ENCODE measurements around the gene RNF149.
A peak's percentile ranks its signal among the peaks of the same experiment; 100 is the strongest.
"Not testable (repeated sequence)": the region's sequence is repeated elsewhere in the genome, so short reads cannot be mapped to it uniquely, and the experiment has no call there.

Gene RNF149

GRCh38 chr2:101253013-101253702 is 55.3 kb downstream of the RNF149 start:
- peak; percentile 26 for DNase-seq

DNA sequence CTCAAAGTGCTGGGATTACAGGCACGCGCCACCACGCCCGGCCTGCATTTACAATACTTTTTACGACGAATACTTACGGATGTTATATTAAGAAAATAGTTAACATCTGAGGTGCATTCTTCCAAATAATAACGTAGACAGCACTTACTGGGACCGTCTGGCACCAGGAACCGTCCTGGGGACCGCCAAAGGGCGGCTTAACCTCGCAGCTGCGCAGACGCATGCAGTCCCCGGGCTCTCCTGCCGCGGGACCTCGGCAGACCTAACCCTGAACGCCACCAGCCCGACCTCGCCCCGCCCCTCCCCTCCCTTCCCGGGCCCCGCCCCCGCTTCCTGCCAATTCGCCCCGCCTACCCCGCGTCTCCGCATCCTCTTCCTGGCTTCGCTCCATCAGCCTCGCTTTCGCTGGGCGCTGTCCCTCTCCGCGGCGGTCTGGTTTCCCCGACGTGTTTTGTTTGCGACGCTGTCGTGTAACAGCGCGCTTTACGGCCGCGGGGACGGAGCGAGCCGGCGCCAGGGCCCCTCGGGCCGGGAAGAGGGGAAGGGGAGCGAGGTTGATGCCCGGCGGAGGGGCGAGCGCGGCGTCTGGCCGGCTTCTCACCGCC is 56.0 kb downstream of the RNF149 start, which contains the start of gene CNOT11:
TSS of gene CNOT11 (plus strand) at position 479 of the 605 bp plus-strand sequence. CDS start at position 558, 79 bp downstream.
- peak; percentile 93 for DNase-seq

- peak; percentile 12 for DNase-seq
Measured at GRCh38 chr2:101251844-101252407, 56.6 kb downstream of the RNF149 start.

GRCh38 chr2:101251246-101251781 is 57.2 kb downstream of the RNF149 start:
- DNase-seq: not testable (repeated sequence)

- no peak for DNase-seq
Measured at GRCh38 chr2:101249826-101250225, 58.7 kb downstream of the RNF149 start.

DNA sequence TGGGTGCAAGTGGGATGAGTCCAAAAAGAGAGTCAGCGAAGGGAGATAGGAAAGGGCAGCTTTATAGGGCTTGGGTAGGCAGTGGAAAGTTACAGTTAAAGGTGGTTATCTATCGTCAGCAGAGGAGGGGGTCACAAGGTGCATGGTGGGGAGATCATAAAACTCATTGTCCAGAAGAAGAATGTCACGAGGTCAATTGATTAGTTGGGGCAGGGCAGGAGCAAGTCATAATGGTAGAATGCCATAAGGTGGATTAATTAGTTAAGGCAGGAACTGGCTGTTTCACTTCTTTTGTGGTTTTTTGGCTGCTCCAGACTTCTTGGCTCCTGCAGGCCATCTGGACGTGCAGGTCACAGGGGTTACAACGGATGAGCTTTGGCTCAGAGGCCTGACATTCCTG is 59.7 kb downstream of the RNF149 start:
- not testable (repeated sequence) for DNase-seq

GRCh38 chr2:101245468-101245867 is 63.0 kb downstream of the RNF149 start:
- DNase-seq: not testable (repeated sequence)

- not testable (repeated sequence) for DNase-seq
Measured at GRCh38 chr2:101244899-101245298, 63.6 kb downstream of the RNF149 start.

GRCh38 chr2:101244373-101244772 is 64.1 kb downstream of the RNF149 start:
- DNase-seq: not testable (repeated sequence)

- DNase-seq: no peak
Measured at GRCh38 chr2:101241158-101241557, 67.3 kb downstream of the RNF149 start.

DNA sequence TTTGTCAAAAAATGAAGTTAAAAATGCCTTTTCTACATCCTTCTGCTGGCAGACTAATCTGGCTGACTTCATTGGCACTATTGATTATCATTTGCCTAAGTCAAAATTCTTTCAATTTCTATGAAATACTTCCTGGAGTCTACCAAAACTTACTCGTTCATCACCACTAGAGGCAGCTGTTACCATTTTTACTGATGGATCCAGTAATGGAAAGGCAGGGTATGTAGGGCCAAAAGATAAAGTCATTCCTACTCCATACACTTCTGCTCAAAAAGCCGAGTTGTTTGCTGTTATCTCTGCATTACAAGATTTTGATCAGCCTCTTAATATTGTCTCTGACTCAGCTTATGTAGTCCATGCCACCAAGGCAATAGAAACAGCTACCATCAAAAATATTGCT is 67.8 kb downstream of the RNF149 start:
- DNase-seq: peak; percentile 26

DNA sequence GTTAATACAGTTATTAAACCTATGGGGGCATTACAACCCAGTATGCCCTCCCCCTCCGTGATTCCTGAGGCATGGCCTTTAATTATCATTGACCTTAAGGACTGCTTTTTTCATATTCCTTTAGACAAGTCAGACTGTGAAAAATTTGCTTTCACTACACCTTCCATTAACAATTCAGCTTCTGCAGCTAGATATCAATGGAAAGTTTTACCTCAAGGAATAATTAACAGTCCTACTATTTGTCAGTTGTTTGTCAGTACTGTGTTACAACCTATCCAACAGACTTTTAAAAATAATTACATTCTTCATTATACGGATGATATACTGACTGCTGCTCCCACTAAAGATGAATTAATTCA is 68.8 kb downstream of the RNF149 start:
- not testable (repeated sequence) for DNase-seq

- peak; percentile 93 for DNase-seq
Measured at GRCh38 chr2:101238930-101239759, 69.4 kb downstream of the RNF149 start.

GRCh38 chr2:101237944-101238343 is 70.6 kb downstream of the RNF149 start:
- not testable (repeated sequence) for DNase-seq

GRCh38 chr2:101235956-101236355 is 72.5 kb downstream of the RNF149 start:
- DNase-seq: not testable (repeated sequence)

DNA sequence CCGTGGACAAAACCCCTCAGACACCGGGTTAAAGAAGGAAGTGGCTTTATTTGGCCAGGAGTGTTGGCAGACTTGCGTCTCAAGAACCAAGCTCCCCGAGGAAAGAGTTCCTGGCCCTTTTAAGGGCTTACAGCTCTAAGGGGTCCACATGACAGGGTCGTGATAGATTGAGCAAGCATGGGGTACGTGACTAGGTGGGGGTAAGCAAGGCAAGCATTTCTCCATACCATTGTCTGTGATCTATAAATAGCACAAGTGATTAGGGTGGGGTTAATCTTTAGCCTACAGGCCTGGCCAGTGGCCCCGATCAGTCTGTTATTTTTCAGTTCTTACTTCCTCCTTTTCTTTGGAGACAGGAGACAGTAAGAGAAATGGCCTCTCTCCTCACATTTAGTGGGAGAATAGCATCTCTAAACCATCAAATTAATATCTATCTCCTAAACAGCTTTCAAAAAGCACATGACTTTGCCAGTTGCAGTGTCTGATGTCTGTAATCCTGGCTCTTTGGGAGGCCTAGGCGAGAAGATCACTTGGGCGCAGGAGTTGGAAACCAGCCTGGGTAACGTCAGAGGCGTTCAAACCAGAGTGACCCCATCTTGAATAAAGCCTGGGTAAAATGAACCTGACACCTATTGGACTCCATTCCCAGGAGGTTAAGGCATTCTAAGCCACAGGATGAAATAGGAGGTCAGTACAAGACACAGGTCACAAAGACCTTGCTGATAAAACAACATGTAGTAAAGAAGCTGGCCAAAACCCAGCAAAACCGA is 74.1 kb downstream of the RNF149 start:
- peak; percentile 6 for DNase-seq

DNA sequence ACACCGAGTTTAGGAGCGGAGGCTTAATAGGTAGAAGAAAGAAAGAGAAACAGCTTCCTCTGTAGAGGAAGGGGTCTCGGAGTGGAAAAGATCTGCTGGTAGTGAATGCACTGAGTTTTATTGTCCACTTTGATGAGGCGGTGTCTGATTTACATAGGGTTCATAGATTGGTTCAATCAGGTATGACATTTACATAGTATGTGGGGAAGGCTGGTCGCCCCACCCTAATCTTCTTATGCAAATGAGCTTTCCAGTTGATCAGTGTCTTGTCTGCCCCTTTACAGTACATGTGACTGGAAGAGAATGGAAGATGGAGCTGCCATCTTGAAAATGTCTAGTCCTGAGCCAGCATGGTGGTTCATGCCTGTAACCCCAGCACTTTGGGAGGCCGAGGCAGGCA is 75.7 kb downstream of the RNF149 start:
- DNase-seq: no peak

DNA sequence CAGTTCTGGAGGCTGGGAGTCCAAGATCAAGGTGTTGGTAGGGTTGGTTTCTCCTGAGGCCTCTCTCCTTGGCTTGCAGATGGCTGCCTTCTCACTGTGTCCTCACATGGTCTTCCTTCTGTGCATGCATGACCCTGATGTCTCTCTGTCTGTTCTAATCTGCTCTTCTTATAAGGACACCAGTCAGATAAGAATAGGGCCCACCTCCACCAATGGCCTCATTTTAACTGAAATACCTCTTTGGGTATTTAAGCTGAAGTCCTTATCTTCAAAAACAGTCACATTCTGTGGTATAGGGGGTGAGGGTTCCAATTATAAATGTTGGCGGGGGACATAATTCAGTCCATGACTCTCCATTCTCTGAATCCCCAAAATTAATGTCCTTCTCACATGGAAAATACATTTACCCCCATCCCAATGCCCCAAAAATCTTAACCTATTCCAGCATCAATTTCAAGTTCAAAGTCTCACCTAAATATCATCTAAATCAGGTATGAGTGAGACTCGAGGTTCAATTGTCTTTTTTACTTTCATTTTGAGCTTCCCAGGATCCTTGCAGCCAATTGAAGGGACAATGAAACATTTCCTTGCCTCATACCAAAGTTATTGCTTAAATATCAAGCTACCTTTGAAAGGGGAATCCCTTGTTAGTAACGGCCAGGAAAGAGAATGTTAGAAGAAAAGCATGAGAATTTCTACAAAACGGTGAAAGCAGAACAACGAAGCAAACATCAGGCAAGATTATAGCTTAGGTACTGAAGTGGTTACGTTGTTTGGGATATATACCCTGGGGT is 76.4 kb downstream of the RNF149 start:
- no peak for DNase-seq

- DNase-seq: peak; percentile 70
Measured at GRCh38 chr2:101231240-101231639, 77.3 kb downstream of the RNF149 start.

GRCh38 chr2:101230541-101231001 is 77.9 kb downstream of the RNF149 start:
- peak; percentile 87 for DNase-seq
